RWPE2 (cell line): Measurements from ENCODE around the gene PRDM10.

Source experiments
- ATAC-seq: fragments of 200-7000 bp; cut with Tn5 transposase; 3 replicates; pipeline ENCODE4 v1.9.1; 2021; ENCODE audit warnings: low read depth
- DNase-seq: peaks from one replicate; pipeline ENCODE4 v3.0.0-alpha.2; 2020; ENCODE audit warnings: low spot score
- H3K27ac ChIP-seq: fragments of 450-650 bp; 2 replicates; pipeline ENCODE4 v1.5.1; 2017; ENCODE audit warnings: mild to moderate bottlenecking; ENCODE audit not compliant: poor library complexity, severe bottlenecking
- H3K27me3 ChIP-seq: fragments of 250-450 bp; sonication (Bioruptor Pico); 2 replicates; pipeline ENCODE4 v1.5.1; 2021; ENCODE audit warnings: mild to moderate bottlenecking, moderate library complexity; ENCODE audit not compliant: insufficient read depth, poor library complexity, severe bottlenecking
- H3K36me3 ChIP-seq: fragments of 250-450 bp; sonication (Bioruptor Pico); 2 replicates; pipeline ENCODE4 v1.5.1; 2020; ENCODE audit warnings: low read depth, mild to moderate bottlenecking, moderate library complexity
- H3K4me1 ChIP-seq: fragments of 250-450 bp; sonication (Bioruptor Pico); 2 replicates; pipeline ENCODE4 v1.5.1; 2021; ENCODE audit warnings: mild to moderate bottlenecking, moderate library complexity; ENCODE audit not compliant: insufficient read depth, poor library complexity, severe bottlenecking
- H3K4me3 ChIP-seq: fragments of 250-450 bp; sonication (Bioruptor Pico); 2 replicates; pipeline ENCODE4 v1.5.1; 2021; ENCODE audit warnings: mild to moderate bottlenecking, moderate library complexity; ENCODE audit not compliant: severe bottlenecking
- H3K9me3 ChIP-seq: fragments of 250-450 bp; sonication (Bioruptor Pico); 2 replicates; pipeline ENCODE4 v1.5.1; 2021; ENCODE audit warnings: mild to moderate bottlenecking, moderate library complexity; ENCODE audit not compliant: severe bottlenecking
- TF ChIP-seq, protein P1 (sequence below): fragments of 450-650 bp; IDR thresholded peaks from one replicate; pipeline ENCODE4 v1.5.1; 2017; ENCODE audit warnings: mild to moderate bottlenecking, moderate library complexity; ENCODE audit not compliant: poor library complexity, severe bottlenecking

The PRDM10 gene

GRCh38 chr11:129946256-129946655 lies 56.4 kb downstream of the PRDM10 start:
- DNase-seq, result no peak
- Histone ChIP-seq H3K36me3 (peaks cover 9% of the 10 kb centered on the region; the same call in 1 of the 2 replicates), H3K4me3 (no peak overlapping the region), H3K27ac (no peak overlapping the region), H3K9me3 (no peaks in the 10 kb centered on the region), H3K27me3 (no peaks in the 10 kb centered on the region), H3K4me1 (no peaks in the 10 kb centered on the region)
- TF ChIP-seq, protein P1, sequence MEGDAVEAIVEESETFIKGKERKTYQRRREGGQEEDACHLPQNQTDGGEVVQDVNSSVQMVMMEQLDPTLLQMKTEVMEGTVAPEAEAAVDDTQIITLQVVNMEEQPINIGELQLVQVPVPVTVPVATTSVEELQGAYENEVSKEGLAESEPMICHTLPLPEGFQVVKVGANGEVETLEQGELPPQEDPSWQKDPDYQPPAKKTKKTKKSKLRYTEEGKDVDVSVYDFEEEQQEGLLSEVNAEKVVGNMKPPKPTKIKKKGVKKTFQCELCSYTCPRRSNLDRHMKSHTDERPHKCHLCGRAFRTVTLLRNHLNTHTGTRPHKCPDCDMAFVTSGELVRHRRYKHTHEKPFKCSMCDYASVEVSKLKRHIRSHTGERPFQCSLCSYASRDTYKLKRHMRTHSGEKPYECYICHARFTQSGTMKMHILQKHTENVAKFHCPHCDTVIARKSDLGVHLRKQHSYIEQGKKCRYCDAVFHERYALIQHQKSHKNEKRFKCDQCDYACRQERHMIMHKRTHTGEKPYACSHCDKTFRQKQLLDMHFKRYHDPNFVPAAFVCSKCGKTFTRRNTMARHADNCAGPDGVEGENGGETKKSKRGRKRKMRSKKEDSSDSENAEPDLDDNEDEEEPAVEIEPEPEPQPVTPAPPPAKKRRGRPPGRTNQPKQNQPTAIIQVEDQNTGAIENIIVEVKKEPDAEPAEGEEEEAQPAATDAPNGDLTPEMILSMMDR, result no peak
- no peak for ATAC-seq

DNA sequence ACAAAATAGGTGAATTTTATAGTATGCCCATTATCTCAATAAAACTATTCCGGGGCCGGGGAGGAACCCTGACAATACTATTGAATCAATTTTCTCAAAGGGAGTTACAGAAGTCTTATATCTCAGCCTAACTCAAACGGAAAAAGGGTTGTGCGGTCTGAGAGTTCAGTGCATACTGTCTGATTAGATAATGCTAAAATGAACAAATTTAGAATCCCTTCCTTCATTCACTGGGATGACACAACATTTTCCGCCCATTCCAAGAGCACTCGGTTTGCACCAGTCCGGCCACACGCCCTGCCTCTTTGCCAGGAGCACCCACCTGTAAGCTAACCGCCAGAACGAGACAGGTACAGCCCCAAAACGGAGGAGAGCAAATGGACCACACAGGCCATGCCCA lies 57.3 kb downstream of the PRDM10 start:
- no peak overlapping the region for H3K27ac ChIP-seq
- H3K9me3 ChIP-seq, result no peaks in the 10 kb centered on the region
- H3K36me3 ChIP-seq, result peaks cover 9% of the 10 kb centered on the region; the same call in 1 of the 2 replicates
- no peak for DNase-seq
- H3K4me1 ChIP-seq, result no peaks in the 10 kb centered on the region
- no peak overlapping the region for H3K4me3 ChIP-seq
- TF ChIP-seq, protein P1, result no peak
- H3K27me3 ChIP-seq, result no peaks in the 10 kb centered on the region
- ATAC-seq, result no peak

- H3K36me3 ChIP-seq, result peaks cover 9% of the 10 kb centered on the region; the same call in 1 of the 2 replicates
These were observed 57.9 kb downstream of the PRDM10 start for GRCh38 chr11:129944696-129945095.

GRCh38 chr11:129943036-129943435 lies 59.6 kb downstream of the PRDM10 start:
- DNase-seq (no peak), ATAC-seq (no peak)
- Histone ChIP-seq H3K9me3 (no peaks in the 10 kb centered on the region), H3K27ac (no peak overlapping the region), H3K36me3 (peaks cover 9% of the 10 kb centered on the region; the same call in 1 of the 2 replicates), H3K27me3 (no peaks in the 10 kb centered on the region), H3K4me3 (no peak overlapping the region), H3K4me1 (no peaks in the 10 kb centered on the region)
- TF ChIP-seq, protein P1, result no peak

More at GRCh38 chr11:129944696-129945095, 57.9 kb downstream of the PRDM10 start:
- ATAC-seq (no peak), DNase-seq (no peak)
- H3K9me3 ChIP-seq, result no peaks in the 10 kb centered on the region
- TF ChIP-seq, protein P1, result no peak
- H3K27ac ChIP-seq, result no peak overlapping the region
- no peak overlapping the region for H3K4me3 ChIP-seq
- no peaks in the 10 kb centered on the region for H3K4me1 ChIP-seq
- no peaks in the 10 kb centered on the region for H3K27me3 ChIP-seq

DNA sequence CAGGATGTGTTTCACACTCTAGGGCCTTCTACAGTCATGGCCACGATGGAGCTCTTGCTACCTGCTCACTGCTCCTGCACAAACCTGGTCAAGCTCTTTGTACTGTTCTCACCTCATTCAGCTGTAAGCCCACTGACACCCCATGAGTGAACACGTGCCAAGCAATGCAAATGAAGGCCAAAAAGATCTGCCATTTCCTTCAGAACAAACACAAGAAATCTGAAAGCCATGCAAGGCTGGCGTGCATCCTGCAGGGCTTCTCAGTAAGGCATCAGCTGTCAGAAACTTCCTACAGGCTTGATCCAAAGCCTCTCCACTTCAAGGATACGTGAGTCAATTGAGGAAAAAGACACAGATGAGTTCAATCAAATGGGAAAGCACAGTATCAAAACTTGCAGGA lies 63.1 kb downstream of the PRDM10 start:
- ATAC-seq (no peak), DNase-seq (no peak)
- Histone ChIP-seq H3K36me3 (peaks cover 9% of the 10 kb centered on the region; the same call in 1 of the 2 replicates), H3K4me3 (no peak overlapping the region), H3K27me3 (no peaks in the 10 kb centered on the region), H3K27ac (no peak overlapping the region), H3K9me3 (no peaks in the 10 kb centered on the region), H3K4me1 (no peaks in the 10 kb centered on the region)
- TF ChIP-seq, protein P1, result no peak
